Measurements from ENCODE around the gene PRDM5. TPM values are rescaled to one million over a fixed set of nuclear protein-coding genes. Genes with fewer than 3 reads are reported as not detected.

Gene PRDM5
- 7.1 and 7.3 TPM in 2 replicates for total RNA-seq

DNA sequence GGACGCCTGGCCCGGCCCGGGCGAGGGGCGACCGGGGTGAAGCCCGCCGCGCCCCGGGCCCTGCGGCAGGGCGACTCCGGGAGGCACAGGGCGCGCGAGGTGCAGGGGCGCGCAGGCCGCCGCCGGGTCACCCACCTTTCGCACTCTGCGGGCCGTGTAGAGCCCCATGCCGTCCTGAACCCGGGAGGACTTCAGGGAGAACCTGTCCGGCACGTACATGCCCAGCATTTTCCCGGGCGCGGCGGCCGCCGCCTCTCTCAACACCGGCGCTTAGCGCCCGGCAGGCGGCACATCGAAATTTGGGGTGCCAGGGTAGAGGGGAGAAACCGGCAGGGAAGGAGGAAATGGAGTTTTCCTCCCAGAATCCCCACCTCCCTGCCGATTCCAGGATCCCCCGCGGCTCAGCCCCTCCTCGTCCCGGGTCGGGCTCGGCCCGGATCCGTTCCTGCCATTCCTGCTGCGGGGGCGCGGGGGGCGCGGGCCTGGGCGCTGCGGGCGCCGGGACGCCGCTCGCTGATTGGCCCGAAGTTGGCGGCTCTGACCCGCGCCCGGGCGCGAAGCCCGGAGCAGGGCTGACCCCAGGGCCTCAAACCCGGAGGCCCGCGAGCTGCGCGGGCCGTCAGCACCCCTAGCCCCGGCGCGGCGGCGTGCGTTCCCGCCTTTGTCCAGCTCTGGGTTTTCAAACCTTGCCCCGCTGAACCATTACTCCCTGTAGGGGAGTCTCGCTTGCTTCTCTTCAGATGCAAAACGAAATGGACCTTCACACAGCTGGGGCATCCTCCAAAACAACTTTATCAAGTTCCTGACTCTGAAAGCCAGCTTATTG lies at the start of gene PRDM5:
PRDM5 (minus strand) TSS at position 346 of the 826 bp plus-strand sequence; CDS start at position 228, 118 bp downstream.
- H3K4me3 ChIP-seq (ENCODE audit: low read depth, low read length) = peak within 1 kb of the TSS; percentile 79
- no peaks in the 10 kb centered on the region for H3K36me3 ChIP-seq (ENCODE audit: control insufficient read depth, insufficient read depth, low read length)
- no peaks in the 10 kb centered on the region for H3K27me3 ChIP-seq (ENCODE audit: control insufficient read depth, insufficient read depth, low read length)
- no peak for DNase-seq (ENCODE audit: low read depth)
- TF ChIP-seq, protein P1, sequence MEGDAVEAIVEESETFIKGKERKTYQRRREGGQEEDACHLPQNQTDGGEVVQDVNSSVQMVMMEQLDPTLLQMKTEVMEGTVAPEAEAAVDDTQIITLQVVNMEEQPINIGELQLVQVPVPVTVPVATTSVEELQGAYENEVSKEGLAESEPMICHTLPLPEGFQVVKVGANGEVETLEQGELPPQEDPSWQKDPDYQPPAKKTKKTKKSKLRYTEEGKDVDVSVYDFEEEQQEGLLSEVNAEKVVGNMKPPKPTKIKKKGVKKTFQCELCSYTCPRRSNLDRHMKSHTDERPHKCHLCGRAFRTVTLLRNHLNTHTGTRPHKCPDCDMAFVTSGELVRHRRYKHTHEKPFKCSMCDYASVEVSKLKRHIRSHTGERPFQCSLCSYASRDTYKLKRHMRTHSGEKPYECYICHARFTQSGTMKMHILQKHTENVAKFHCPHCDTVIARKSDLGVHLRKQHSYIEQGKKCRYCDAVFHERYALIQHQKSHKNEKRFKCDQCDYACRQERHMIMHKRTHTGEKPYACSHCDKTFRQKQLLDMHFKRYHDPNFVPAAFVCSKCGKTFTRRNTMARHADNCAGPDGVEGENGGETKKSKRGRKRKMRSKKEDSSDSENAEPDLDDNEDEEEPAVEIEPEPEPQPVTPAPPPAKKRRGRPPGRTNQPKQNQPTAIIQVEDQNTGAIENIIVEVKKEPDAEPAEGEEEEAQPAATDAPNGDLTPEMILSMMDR (IDR thresholded peaks at IDR 0.05; ENCODE audit: insufficient read depth, low read length, poor library complexity, severe bottlenecking) = peak; percentile 26

DNA sequence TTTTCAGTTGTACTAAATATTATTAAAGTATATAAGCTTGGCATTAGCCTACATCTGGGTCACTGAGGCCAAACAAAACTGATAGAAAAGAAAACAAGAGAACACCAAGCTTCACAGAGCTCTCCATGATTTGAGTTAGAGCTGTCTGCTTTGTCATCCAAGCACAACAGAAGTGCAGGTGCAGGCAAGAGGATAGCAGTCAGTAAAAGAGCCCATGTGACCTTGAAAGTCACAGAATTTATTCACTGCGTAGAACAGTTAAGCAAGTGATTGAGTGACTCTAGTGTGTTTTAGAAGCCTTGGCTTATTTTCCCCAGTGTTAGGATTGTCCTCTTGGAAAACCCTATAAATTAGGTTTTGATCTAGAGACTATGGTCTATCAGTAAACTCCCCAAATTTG lies 49.4 kb upstream of the PRDM5 start:
- DNase-seq (ENCODE audit: low read depth) = no peak
- H3K36me3 ChIP-seq (ENCODE audit: control insufficient read depth, insufficient read depth, low read length) = no peaks in the 10 kb centered on the region
- TF ChIP-seq, protein P1 (IDR thresholded peaks at IDR 0.05; ENCODE audit: insufficient read depth, low read length, poor library complexity, severe bottlenecking) = no peak
- H3K27me3 ChIP-seq (ENCODE audit: control insufficient read depth, insufficient read depth, low read length) = no peaks in the 10 kb centered on the region
- H3K4me3 ChIP-seq (ENCODE audit: low read depth, low read length) = no peak overlapping the region

DNA sequence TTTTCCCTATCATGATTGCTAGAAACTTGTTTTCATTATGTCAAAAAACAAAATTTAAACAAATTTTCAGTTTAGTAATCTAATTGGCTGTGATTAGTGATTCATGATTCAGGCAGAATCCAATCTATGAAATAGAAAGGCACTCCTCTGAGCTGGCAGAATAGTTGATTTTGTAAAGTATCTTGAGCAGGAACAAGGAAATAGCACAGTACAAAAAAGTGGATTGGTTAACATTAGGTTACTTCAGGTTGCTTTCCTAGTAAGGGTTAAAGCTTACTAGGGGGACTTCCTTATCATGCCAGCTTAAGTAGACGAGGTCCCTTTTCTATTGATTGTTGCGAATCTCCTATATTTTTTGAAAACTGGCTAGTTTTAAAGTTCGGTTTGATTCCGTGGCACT lies 43.4 kb upstream of the PRDM5 start:
- no peak for DNase-seq (ENCODE audit: low read depth)
- Histone ChIP-seq H3K27me3 (ENCODE audit: control insufficient read depth, insufficient read depth, low read length) (no peaks in the 10 kb centered on the region), H3K36me3 (ENCODE audit: control insufficient read depth, insufficient read depth, low read length) (no peaks in the 10 kb centered on the region), H3K4me3 (ENCODE audit: low read depth, low read length) (no peak overlapping the region)
- TF ChIP-seq, protein P1 (IDR thresholded peaks at IDR 0.05; ENCODE audit: insufficient read depth, low read length, poor library complexity, severe bottlenecking) = no peak

DNA sequence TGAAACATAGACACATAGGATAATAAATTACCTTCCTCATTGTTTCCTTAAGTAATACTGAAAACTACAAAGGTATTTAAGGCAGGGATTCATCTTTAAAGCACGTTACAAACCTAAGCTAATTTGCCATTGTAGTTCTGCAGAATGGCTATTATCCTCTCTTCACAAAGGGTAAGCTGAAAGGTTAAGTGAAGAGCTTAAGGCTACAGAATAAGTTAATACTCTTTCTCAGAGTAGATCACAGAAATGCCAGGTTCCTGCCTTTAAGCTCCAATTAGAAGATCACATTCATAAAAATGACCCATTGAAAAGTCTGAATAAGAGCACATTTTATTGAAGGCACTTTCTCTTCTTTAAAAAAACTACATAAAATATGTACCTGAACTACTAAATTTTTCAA lies 42.1 kb upstream of the PRDM5 start:
- Histone ChIP-seq H3K36me3 (ENCODE audit: control insufficient read depth, insufficient read depth, low read length) (no peaks in the 10 kb centered on the region), H3K27me3 (ENCODE audit: control insufficient read depth, insufficient read depth, low read length) (no peaks in the 10 kb centered on the region), H3K4me3 (ENCODE audit: low read depth, low read length) (no peak overlapping the region)
- DNase-seq (ENCODE audit: low read depth) = no peak
- TF ChIP-seq, protein P1 (IDR thresholded peaks at IDR 0.05; ENCODE audit: insufficient read depth, low read length, poor library complexity, severe bottlenecking) = no peak

DNA sequence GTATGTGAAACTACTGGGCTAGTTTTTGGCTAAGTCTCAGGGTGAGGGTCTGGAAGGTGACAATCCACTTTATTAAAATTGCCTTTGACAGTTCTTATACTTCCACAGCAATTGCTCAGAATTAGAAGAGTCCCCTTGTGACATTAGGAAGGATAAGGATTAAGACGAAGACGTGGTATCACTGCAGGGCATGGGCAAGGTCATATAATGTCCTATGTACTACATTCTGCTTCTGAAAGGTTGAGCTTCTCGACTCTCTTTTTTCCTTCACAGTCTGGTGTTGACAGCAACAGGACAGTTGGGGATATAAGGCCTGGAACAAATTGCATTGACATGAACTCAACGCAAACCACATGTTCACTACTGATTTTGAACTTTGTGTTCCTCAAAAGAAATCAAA lies 40.9 kb upstream of the PRDM5 start:
- DNase-seq (ENCODE audit: low read depth) = no peak
- Histone ChIP-seq H3K36me3 (ENCODE audit: control insufficient read depth, insufficient read depth, low read length) (no peaks in the 10 kb centered on the region), H3K4me3 (ENCODE audit: low read depth, low read length) (no peak overlapping the region), H3K27me3 (ENCODE audit: control insufficient read depth, insufficient read depth, low read length) (no peaks in the 10 kb centered on the region)
- TF ChIP-seq, protein P1 (IDR thresholded peaks at IDR 0.05; ENCODE audit: insufficient read depth, low read length, poor library complexity, severe bottlenecking) = no peak
